H4 (cell line): ENCODE data around the gene DNAJC24. TPM values are rescaled to one million over a fixed set of nuclear protein-coding genes. Genes with fewer than 3 reads are reported as not detected.

Experiments used
- total RNA-seq: library from RNA; depleted of rRNA; stranded (reverse); fragments of >200 nt; shearing (Covaris generic); gene quantifications from 2 replicates; pipeline ENCODE4 v1.2.3, GENCODE V29; 2014; rRNA removed

The DNAJC24 gene
- total RNA-seq, 1 experiment from 2014 or later = 14.2 TPM

Other genes with a start within 250 kb of the DNAJC24 start
- 0.08 and 0.31 TPM in 2 replicates for gene DCDC1, start 121 bp upstream of the DNAJC24 start, total RNA-seq
- gene IMMP1L, start 139.8 kb downstream of the DNAJC24 start, total RNA-seq = 44.4 and 101 TPM in 2 replicates
- gene ELP4, start 139.9 kb downstream of the DNAJC24 start, total RNA-seq = 40.6 and 52.8 TPM in 2 replicates